Astrocyte (in vitro differentiated cells and primary cell): ENCODE measurements around the gene TCEAL2. TPM values are rescaled to one million over a fixed set of nuclear protein-coding genes. Genes with fewer than 3 reads are reported as not detected.
"Not testable (repeated sequence)": the region's sequence is repeated elsewhere in the genome, so short reads cannot be mapped to it uniquely, and the experiment has no call there.

Experiments used
- DNase-seq: peaks from one replicate; pipeline ENCODE4 v3.0.0-alpha.2; 2010; ENCODE audit warnings: low read depth
- FAIRE-seq: peaks from 2 replicates; lab custom pipeline; 2011; peaks lifted over from hg19 to GRCh38; lab: Jason Lieb, UNC
- H2AFZ ChIP-seq: 2 replicates; pipeline ENCODE4 v1.6.0; 2012; ENCODE audit warnings: low read depth, low read length, inconsistent platforms
- H3K27ac ChIP-seq: 2 replicates; pipeline ENCODE4 v1.5.1; 2011; ENCODE audit warnings: low read depth, low read length, inconsistent platforms
- H3K27me3 ChIP-seq: 2 replicates; pipeline ENCODE4 v1.6.0; 2011; ENCODE audit warnings: low read length, inconsistent platforms; ENCODE audit not compliant: insufficient read depth
- H3K36me3 ChIP-seq: 2 replicates; pipeline ENCODE4 v1.5.1; 2011; ENCODE audit warnings: low read length, inconsistent platforms; ENCODE audit not compliant: insufficient read depth
- H3K4me1 ChIP-seq: 2 replicates; pipeline ENCODE4 v1.5.1; 2011; ENCODE audit warnings: low read length, inconsistent platforms; ENCODE audit not compliant: insufficient read depth
- H3K4me2 ChIP-seq: 2 replicates; pipeline ENCODE4 v1.6.0; 2012; ENCODE audit warnings: low read length, inconsistent platforms
- H3K4me3 ChIP-seq: 2 replicates; pipeline ENCODE4 v1.5.1; 2011; ENCODE audit warnings: low read depth, mild to moderate bottlenecking, low read length, inconsistent platforms; ENCODE audit not compliant: insufficient read depth
- H3K79me2 ChIP-seq: 2 replicates; pipeline ENCODE4 v1.6.0; 2012; ENCODE audit warnings: mild to moderate bottlenecking, low read length, inconsistent platforms; ENCODE audit not compliant: insufficient read depth
- H3K9ac ChIP-seq: 2 replicates; pipeline ENCODE4 v1.6.0; 2012; ENCODE audit warnings: mild to moderate bottlenecking, low read length, inconsistent platforms
- H3K9me3 ChIP-seq: 2 replicates; pipeline ENCODE4 v1.5.1; 2012; ENCODE audit warnings: low read depth, mild to moderate bottlenecking, low read length, inconsistent platforms; ENCODE audit not compliant: insufficient read depth
- H4K20me1 ChIP-seq: 2 replicates; pipeline ENCODE4 v1.6.0; 2012; ENCODE audit warnings: low read length, inconsistent platforms; ENCODE audit not compliant: insufficient read depth
- H3K27ac Mint-ChIP-seq: one replicate; pipeline ENCODE4 v1.8.0; 2021; ENCODE audit warnings: mild to moderate bottlenecking, mixed read lengths; ENCODE audit not compliant: unreplicated experiment
- H3K27me3 Mint-ChIP-seq: one replicate; pipeline ENCODE4 v1.8.0; 2021; ENCODE audit warnings: low read depth, mixed read lengths; ENCODE audit not compliant: unreplicated experiment
- H3K36me3 Mint-ChIP-seq: one replicate; pipeline ENCODE4 v1.8.0; 2021; ENCODE audit warnings: low read depth, mixed read lengths; ENCODE audit not compliant: unreplicated experiment
- H3K4me1 Mint-ChIP-seq: one replicate; pipeline ENCODE4 v1.8.0; 2021; ENCODE audit warnings: low read depth, mixed read lengths; ENCODE audit not compliant: unreplicated experiment
- H3K4me3 Mint-ChIP-seq: one replicate; pipeline ENCODE4 v1.8.0; 2021; ENCODE audit warnings: mild to moderate bottlenecking, moderate library complexity, mixed read lengths; ENCODE audit not compliant: unreplicated experiment
- H3K9me3 Mint-ChIP-seq: one replicate; pipeline ENCODE4 v1.8.0; 2021; ENCODE audit warnings: mild to moderate bottlenecking, mixed read lengths; ENCODE audit not compliant: unreplicated experiment
- CTCF ChIP-seq: IDR thresholded peaks from 2 replicates; pipeline ENCODE4 v1.5.1; 2011; ENCODE audit warnings: low read depth, mild to moderate bottlenecking, inconsistent platforms, low read length, moderate library complexity; ENCODE audit not compliant: insufficient read depth
- EZH2 ChIP-seq: IDR thresholded peaks from 2 replicates; pipeline ENCODE4 v1.6.1; 2012; ENCODE audit warnings: mild to moderate bottlenecking, low read length, inconsistent platforms; ENCODE audit not compliant: insufficient read depth
- total RNA-seq: library from RNA; stranded (reverse); gene quantifications from 2 replicates; pipeline ENCODE4 v1.2.1, GENCODE V29; 2021

The TCEAL2 gene
- total RNA-seq, 1 donor from 2014 or later, result 1.0 TPM

GRCh38 chrX:102113367-102113766, 12.1 kb upstream of the TCEAL2 start:
- Histone ChIP-seq H4K20me1 (no peaks in the 10 kb centered on the region), H3K9ac (no peak overlapping the region), H3K4me2 (no peak overlapping the region), H3K9me3 (no peaks in the 10 kb centered on the region), H3K4me1 (no peaks in the 10 kb centered on the region), H3K27me3 (no peaks in the 10 kb centered on the region), H3K79me2 (no peaks in the 10 kb centered on the region), H2AFZ (no peak overlapping the region), H3K4me3 (no peak overlapping the region), H3K36me3 (no peaks in the 10 kb centered on the region), H3K27ac (no peak overlapping the region)
- no peak overlapping the region for H3K4me3 Mint-ChIP-seq
- no peaks in the 10 kb centered on the region for H3K36me3 Mint-ChIP-seq
- H3K27ac Mint-ChIP-seq, result no peak overlapping the region
- DNase-seq (no peak), FAIRE-seq (no peak)
- no peaks in the 10 kb centered on the region for H3K4me1 Mint-ChIP-seq
- peaks cover 1% of the 10 kb centered on the region for H3K9me3 Mint-ChIP-seq
- TF ChIP-seq EZH2 (no peak), CTCF (no peak)
- H3K27me3 Mint-ChIP-seq, result peaks cover under 1% of the 10 kb centered on the region

- TF ChIP-seq EZH2 (no peak), CTCF (no peak)
- H3K36me3 Mint-ChIP-seq, result no peaks in the 10 kb centered on the region
- Histone ChIP-seq H3K9ac (no peak overlapping the region), H3K27ac (no peak overlapping the region), H4K20me1 (no peaks in the 10 kb centered on the region), H3K4me2 (no peak overlapping the region), H3K79me2 (no peaks in the 10 kb centered on the region), H3K27me3 (no peaks in the 10 kb centered on the region), H3K36me3 (no peaks in the 10 kb centered on the region), H3K4me3 (no peak overlapping the region), H3K9me3 (no peaks in the 10 kb centered on the region), H3K4me1 (no peaks in the 10 kb centered on the region), H2AFZ (no peak overlapping the region)
- H3K9me3 Mint-ChIP-seq, result peaks cover 1% of the 10 kb centered on the region
- DNase-seq (no peak), FAIRE-seq (no peak)
- H3K27ac Mint-ChIP-seq, result no peak overlapping the region
- H3K4me1 Mint-ChIP-seq, result no peaks in the 10 kb centered on the region
- no peak overlapping the region for H3K4me3 Mint-ChIP-seq
- H3K27me3 Mint-ChIP-seq, result peaks cover 10% of the 10 kb centered on the region
These were observed 9.7 kb upstream of the TCEAL2 start for GRCh38 chrX:102115748-102116147.

DNA sequence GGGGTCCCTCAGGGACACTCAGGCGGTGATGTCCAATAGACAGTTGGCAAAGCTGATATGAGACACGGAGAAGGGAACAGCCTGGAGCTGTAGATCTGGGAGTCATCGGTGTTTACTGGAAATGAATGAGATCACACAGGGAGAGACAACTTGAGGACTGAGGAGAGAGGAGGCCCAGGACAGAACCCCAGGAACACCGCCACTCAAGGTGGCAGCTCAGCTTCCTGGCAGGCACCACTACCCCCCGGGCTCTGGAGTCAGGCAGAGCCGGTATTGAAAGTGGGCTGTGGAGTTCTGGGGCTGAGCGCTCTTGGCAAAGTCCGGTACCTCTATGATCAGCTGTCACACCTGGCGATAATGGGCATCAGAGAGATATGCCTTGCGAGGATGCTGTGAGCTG, 465 bp upstream of the TCEAL2 start:
- not testable (repeated sequence) for H3K4me1 Mint-ChIP-seq, H4K20me1 ChIP-seq, H3K9ac ChIP-seq, H3K27ac ChIP-seq, H3K79me2 ChIP-seq, H3K27me3 ChIP-seq, H3K4me1 ChIP-seq, H3K36me3 ChIP-seq, H3K9me3 Mint-ChIP-seq, H3K4me3 ChIP-seq, H3K9me3 ChIP-seq, H3K27ac Mint-ChIP-seq, H3K36me3 Mint-ChIP-seq, DNase-seq, H2AFZ ChIP-seq
- Mint-ChIP-seq H3K4me3 (peak overlapping the region; percentile 76), H3K27me3 (peaks cover 31% of the 10 kb centered on the region)
- peak overlapping the region; percentile 44 for H3K4me2 ChIP-seq
- FAIRE-seq, result peak; percentile 99

GRCh38 chrX:102126080-102126818, 770 bp downstream of the TCEAL2 start:
- H2AFZ ChIP-seq, H3K4me1 ChIP-seq, H3K27ac ChIP-seq, H3K4me2 ChIP-seq, H4K20me1 ChIP-seq, H3K9me3 ChIP-seq, H3K4me3 ChIP-seq, H3K4me1 Mint-ChIP-seq, H3K9me3 Mint-ChIP-seq, H3K79me2 ChIP-seq, H3K27ac Mint-ChIP-seq, FAIRE-seq, DNase-seq, H3K36me3 ChIP-seq, H3K27me3 ChIP-seq, H3K36me3 Mint-ChIP-seq, H3K9ac ChIP-seq: not testable (repeated sequence)
- peak overlapping the region; percentile 57 for H3K4me3 Mint-ChIP-seq
- H3K27me3 Mint-ChIP-seq, result peaks cover 33% of the 10 kb centered on the region
